Lung (tissue), 12 donors: Measurements from ENCODE around the gene MUSTN1. TPM values are rescaled to one million over a fixed set of nuclear protein-coding genes. Genes with fewer than 3 reads are reported as not detected.

Experiments used
- ATAC-seq: fragments of 200-7000 bp; cut with Tn5 transposase; one replicate; pipeline ENCODE4 v1.9.1; 2020; ENCODE audit warnings: moderate number of reproducible peaks; ENCODE audit not compliant: insufficient read depth, low FRiP score
- DNase-seq, 3 donors: peaks; one replicate each; pipeline ENCODE4 v3.0.0-alpha.2; 2013 to 2017
- H3K27ac ChIP-seq, 2 donors: one replicate each; pipeline ENCODE4 v1.5.1; 2013; ENCODE audit warnings: mild to moderate bottlenecking in 2 of 2, moderate library complexity in 2 of 2, control low read depth in 1 of 2, inconsistent platforms in 1 of 2, low read depth in 1 of 2, low read length in 1 of 2
- H3K27me3 ChIP-seq, 3 donors: one replicate each; pipeline ENCODE4 v1.5.1; 2013; ENCODE audit warnings: low read length in 2 of 3; ENCODE audit not compliant: control insufficient read depth in 3 of 3, insufficient read depth in 3 of 3
- H3K36me3 ChIP-seq, 4 donors: one replicate each; pipeline ENCODE4 v1.5.1; 2013; ENCODE audit warnings: low read length in 4 of 4, mild to moderate bottlenecking in 1 of 4, moderate library complexity in 1 of 4; ENCODE audit not compliant: control insufficient read depth in 4 of 4, insufficient read depth in 4 of 4
- H3K4me1 ChIP-seq, 5 donors: one replicate each; pipeline ENCODE4 v1.5.1; 2013; ENCODE audit warnings: low read length in 5 of 5, mild to moderate bottlenecking in 2 of 5, moderate library complexity in 1 of 5; ENCODE audit not compliant: control insufficient read depth in 5 of 5, insufficient read depth in 5 of 5
- H3K4me3 ChIP-seq: one replicate; pipeline ENCODE4 v1.5.1; 2013; ENCODE audit warnings: mild to moderate bottlenecking, control low read depth, moderate library complexity
- H3K9ac ChIP-seq, 2 donors: one replicate each; pipeline ENCODE4 v1.5.1; 2013; ENCODE audit warnings: low read length in 2 of 2, control low read depth in 1 of 2; ENCODE audit not compliant: insufficient read depth in 1 of 2
- H3K9me3 ChIP-seq, 4 donors: one replicate each; pipeline ENCODE4 v1.5.1; 2013; ENCODE audit warnings: low read length in 3 of 4, mild to moderate bottlenecking in 1 of 4, moderate library complexity in 1 of 4; ENCODE audit not compliant: control insufficient read depth in 4 of 4, insufficient read depth in 3 of 4
- CTCF ChIP-seq: IDR thresholded peaks from 2 replicates; pipeline ENCODE4 v1.5.1; 2012; ENCODE audit warnings: mild to moderate bottlenecking; ENCODE audit errors: control extremely low read depth, extremely low read depth
- WGBS, 2 donors: extraction: QIAGEN DNeasy Blood & Tissue Kit; methylation state at CpG; one replicate each; pipeline ENCODE4 v1.1.7; 2013; 5-methylcytosine and 5-hydroxymethylcytosine counted together
- polyA plus RNA-seq, 2 donors: library from polyadenylated mRNA; stranded (reverse); fragments of 200-250 nt; gene quantifications; one replicate each; pipeline ENCODE4 v1.2.1, GENCODE V29; 2013
- total RNA-seq, 2 donors: library from RNA; depleted of rRNA in 1 of 2; stranded (reverse); fragments of >200 nt in 1 of 2; gene quantifications; one replicate each; pipeline ENCODE4 v1.2.1, GENCODE V29; 2014 to 2021
- donor health status: control.
- donor health status: control.
- donor health status: Bipolar disorder and iron deficiency.
- donor health status: healthy.
- donor health status: DM: yes; HTN: yes; CAD: no.

Gene MUSTN1
- total and polyA plus RNA-seq, 4 donors: 3.3 to 39.0 (median 7.8) TPM

- peaks cover 0 to 2% (median 0%) of the 10 kb centered on the region in 5 donors for H3K4me1 ChIP-seq
- ATAC-seq: no peak
These were observed 38.8 kb upstream of the MUSTN1 start for GRCh38 chr3:52873433-52874159.

DNA sequence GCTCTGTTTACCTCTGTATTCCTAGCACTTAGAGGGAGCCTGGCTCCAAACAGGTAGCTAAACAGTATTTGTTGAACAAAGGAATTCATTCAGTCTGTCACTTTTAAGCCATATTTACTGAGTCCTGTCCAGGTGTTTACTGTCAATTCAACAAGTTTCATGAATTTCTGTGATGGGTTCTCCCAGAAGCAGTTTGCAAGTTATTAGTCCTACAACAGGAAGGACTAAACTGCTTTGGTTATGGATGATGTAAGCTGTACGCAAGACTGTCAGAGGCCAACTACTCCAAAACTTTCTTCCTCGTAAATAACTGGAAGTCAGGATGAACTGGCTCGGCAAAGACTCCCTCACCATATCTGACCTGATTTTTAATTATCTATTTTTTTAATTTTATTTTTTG is 37.4 kb upstream of the MUSTN1 start:
- H3K9me3 ChIP-seq: no peaks in the 10 kb centered on the region
- DNase-seq: no peak
- ATAC-seq: no peak
- H3K27ac ChIP-seq: no peak overlapping the region
- no peaks in the 10 kb centered on the region for H3K27me3 ChIP-seq
- peaks cover 0 to 2% (median 0%) of the 10 kb centered on the region in 5 donors for H3K4me1 ChIP-seq
- no peak overlapping the region for H3K9ac ChIP-seq
- H3K36me3 ChIP-seq: peaks cover 0 to 2% (median 0%) of the 10 kb centered on the region in 4 donors
- TF ChIP-seq CTCF: no peak
- no peak overlapping the region for H3K4me3 ChIP-seq
- 40 to 74% methylated on average over 3 of the region's 3 CpGs for WGBS, 2 donors

More at GRCh38 chr3:52873433-52874159, 38.8 kb upstream of the MUSTN1 start:
- no peak overlapping the region for H3K27ac ChIP-seq
- H3K9me3 ChIP-seq: no peaks in the 10 kb centered on the region
- DNase-seq: no peak
- no peak for TF ChIP-seq CTCF
- WGBS, 2 donors: 57 to 62% methylated on average over 8 of the region's 8 CpGs
- H3K9ac ChIP-seq: no peak overlapping the region
- no peaks in the 10 kb centered on the region for H3K27me3 ChIP-seq
- H3K36me3 ChIP-seq: peaks cover 0 to 2% (median 0%) of the 10 kb centered on the region in 4 donors
- H3K4me3 ChIP-seq: no peak overlapping the region

GRCh38 chr3:52871761-52872160 is 36.9 kb upstream of the MUSTN1 start:
- 74 to 77% methylated on average over 9 of the region's 9 CpGs for WGBS, 2 donors
- Histone ChIP-seq H3K27me3 (no peaks in the 10 kb centered on the region), H3K9me3 (no peaks in the 10 kb centered on the region), H3K27ac (no peak overlapping the region), H3K36me3 (peaks cover 0 to 2% (median 0%) of the 10 kb centered on the region in 4 donors), H3K4me1 (peaks cover 0 to 2% (median 0%) of the 10 kb centered on the region in 5 donors), H3K4me3 (no peak overlapping the region), H3K9ac (no peak overlapping the region)
- TF ChIP-seq CTCF: no peak
- no peak for ATAC-seq
- DNase-seq: no peak

DNA sequence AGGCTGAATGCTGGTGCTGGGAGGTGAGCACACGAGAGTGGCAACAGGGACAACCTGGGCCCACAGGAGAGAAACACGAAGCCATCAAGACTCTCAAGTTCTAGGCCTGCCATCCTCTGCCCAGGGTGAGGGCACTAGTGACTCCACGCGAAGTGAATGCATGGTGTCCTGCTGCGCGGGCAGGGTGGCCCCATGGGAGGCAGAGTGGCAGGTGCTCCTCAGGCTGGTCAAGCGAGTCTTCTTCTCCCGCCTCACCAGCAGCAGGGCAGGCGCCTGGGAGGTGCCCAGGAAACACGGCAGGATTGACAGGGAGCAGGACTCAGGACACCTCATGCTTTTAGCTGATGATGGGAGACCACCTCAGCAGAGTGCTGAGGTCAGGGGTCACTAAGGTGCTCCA is 35.7 kb upstream of the MUSTN1 start:
- ATAC-seq (no peak), DNase-seq (no peak)
- Histone ChIP-seq H3K9me3 (no peaks in the 10 kb centered on the region), H3K27ac (no peak overlapping the region), H3K36me3 (peaks cover 0 to 2% (median 0%) of the 10 kb centered on the region in 4 donors), H3K4me3 (no peak overlapping the region), H3K4me1 (no peaks in the 10 kb centered on the region), H3K27me3 (no peaks in the 10 kb centered on the region), H3K9ac (no peak overlapping the region)
- WGBS, 2 donors: 97 to 98% methylated on average over 10 of the region's 10 CpGs
- no peak for TF ChIP-seq CTCF
